ENCODE data around the gene PDIA2.

DNA sequence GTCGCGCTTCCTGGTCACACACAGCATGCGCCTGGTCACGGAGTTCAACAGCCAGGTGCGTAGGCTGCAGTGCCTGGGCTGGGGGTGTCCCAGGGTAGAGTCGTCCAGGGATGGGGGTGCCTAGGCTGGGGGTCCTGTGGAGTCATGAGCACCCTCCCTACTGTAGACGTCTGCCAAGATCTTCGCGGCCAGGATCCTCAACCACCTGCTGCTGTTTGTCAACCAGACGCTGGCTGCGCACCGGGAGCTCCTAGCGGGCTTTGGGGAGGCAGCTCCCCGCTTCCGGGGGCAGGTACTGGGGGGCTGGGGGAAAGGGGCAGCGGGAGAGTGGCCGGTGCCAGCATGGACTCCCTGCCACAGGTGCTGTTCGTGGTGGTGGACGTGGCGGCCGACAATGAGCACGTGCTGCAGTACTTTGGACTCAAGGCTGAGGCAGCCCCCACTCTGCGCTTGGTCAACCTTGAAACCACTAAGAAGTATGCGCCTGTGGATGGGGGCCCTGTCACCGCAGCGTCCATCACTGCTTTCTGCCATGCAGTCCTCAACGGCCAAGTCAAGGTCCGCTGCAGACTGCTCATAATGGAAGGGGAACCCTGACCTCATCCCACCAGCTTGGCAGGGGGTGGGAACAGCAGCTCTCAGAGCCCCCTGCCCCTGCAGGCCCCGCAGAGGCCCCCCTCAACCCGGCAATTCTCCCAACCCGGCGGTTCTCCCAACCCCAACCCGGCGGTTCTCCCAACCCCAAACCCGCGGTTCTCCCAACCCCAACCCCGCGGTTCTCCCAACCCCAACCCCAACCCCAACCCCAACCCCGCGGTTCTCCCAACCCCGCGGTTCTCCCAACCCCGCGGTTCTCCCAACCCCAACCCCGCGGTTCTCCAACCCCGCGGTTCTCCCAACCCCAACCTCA, 2.4 kb downstream of the PDIA2 start:
- TF ChIP-seq TAF1 (IDR thresholded peaks at IDR 0.05; ENCODE audit: low read depth) (no peak), EP300 (IDR thresholded peaks at IDR 0.05; ENCODE audit: borderline replicate concordance) (no peak), NFIC (IDR thresholded peaks at IDR 0.05) (no peak), YY1 (IDR thresholded peaks at IDR 0.05; ENCODE audit: low read depth) (no peak), TCF12 (IDR thresholded peaks at IDR 0.05; ENCODE audit: low read depth) (no peak), RAD21 (IDR thresholded peaks at IDR 0.05; ENCODE audit: low read depth) (no peak), TEAD4 (IDR thresholded peaks at IDR 0.05) (no peak)
- TF ChIP-seq, protein P1, sequence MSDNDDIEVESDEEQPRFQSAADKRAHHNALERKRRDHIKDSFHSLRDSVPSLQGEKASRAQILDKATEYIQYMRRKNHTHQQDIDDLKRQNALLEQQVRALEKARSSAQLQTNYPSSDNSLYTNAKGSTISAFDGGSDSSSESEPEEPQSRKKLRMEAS (IDR thresholded peaks at IDR 0.05), result no peak
- TF ChIP-seq, protein P2, sequence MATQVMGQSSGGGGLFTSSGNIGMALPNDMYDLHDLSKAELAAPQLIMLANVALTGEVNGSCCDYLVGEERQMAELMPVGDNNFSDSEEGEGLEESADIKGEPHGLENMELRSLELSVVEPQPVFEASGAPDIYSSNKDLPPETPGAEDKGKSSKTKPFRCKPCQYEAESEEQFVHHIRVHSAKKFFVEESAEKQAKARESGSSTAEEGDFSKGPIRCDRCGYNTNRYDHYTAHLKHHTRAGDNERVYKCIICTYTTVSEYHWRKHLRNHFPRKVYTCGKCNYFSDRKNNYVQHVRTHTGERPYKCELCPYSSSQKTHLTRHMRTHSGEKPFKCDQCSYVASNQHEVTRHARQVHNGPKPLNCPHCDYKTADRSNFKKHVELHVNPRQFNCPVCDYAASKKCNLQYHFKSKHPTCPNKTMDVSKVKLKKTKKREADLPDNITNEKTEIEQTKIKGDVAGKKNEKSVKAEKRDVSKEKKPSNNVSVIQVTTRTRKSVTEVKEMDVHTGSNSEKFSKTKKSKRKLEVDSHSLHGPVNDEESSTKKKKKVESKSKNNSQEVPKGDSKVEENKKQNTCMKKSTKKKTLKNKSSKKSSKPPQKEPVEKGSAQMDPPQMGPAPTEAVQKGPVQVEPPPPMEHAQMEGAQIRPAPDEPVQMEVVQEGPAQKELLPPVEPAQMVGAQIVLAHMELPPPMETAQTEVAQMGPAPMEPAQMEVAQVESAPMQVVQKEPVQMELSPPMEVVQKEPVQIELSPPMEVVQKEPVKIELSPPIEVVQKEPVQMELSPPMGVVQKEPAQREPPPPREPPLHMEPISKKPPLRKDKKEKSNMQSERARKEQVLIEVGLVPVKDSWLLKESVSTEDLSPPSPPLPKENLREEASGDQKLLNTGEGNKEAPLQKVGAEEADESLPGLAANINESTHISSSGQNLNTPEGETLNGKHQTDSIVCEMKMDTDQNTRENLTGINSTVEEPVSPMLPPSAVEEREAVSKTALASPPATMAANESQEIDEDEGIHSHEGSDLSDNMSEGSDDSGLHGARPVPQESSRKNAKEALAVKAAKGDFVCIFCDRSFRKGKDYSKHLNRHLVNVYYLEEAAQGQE (IDR thresholded peaks at IDR 0.05; ENCODE audit: low read depth), result no peak
